Neural crest cell (in vitro differentiated cells): ENCODE measurements around the gene CDC5L. TPM values are rescaled to one million over a fixed set of nuclear protein-coding genes. Genes with fewer than 3 reads are reported as not detected.

Experiments used
- DNase-seq: peaks from one replicate; pipeline ENCODE4 v3.0.0; 2021; ENCODE audit warnings: low read depth, mixed read lengths, low spot score
- H3K27ac Mint-ChIP-seq: one replicate; pipeline ENCODE4 v1.8.0; 2021; ENCODE audit warnings: mild to moderate bottlenecking, mixed read lengths; ENCODE audit not compliant: unreplicated experiment
- H3K27me3 Mint-ChIP-seq: 2 replicates; pipeline ENCODE4 v1.8.0; 2021; ENCODE audit warnings: low read depth, mild to moderate bottlenecking, mixed read lengths
- H3K36me3 Mint-ChIP-seq: 2 replicates; pipeline ENCODE4 v1.8.0; 2021; ENCODE audit warnings: low read depth, mild to moderate bottlenecking, mixed read lengths
- H3K4me1 Mint-ChIP-seq: 2 replicates; pipeline ENCODE4 v1.8.0; 2021; ENCODE audit warnings: mixed read lengths
- H3K4me3 Mint-ChIP-seq: one replicate; pipeline ENCODE4 v1.8.0; 2021; ENCODE audit warnings: mild to moderate bottlenecking, mixed read lengths
- H3K9me3 Mint-ChIP-seq: 2 replicates; pipeline ENCODE4 v1.8.0; 2021; ENCODE audit warnings: mixed read lengths
- CTCF ChIP-seq: fragments of 200-600 bp; sonication (generic); conservative IDR thresholded peaks from 2 replicates; pipeline ENCODE4 v1.5.0; 2021; ENCODE audit warnings: antibody characterized with exemption, mild to moderate bottlenecking
- total RNA-seq: library from RNA; stranded (reverse); gene quantifications from 2 replicates; pipeline ENCODE4 v1.2.1, GENCODE V29; 2021

Gene CDC5L
- total RNA-seq, 1 donor from 2014 or later: 36.2 TPM

GRCh38 chr6:44489910-44490604 lies 102.6 kb downstream of the CDC5L start:
- Mint-ChIP-seq H3K9me3 (peaks cover 3% of the 10 kb centered on the region), H3K27me3 (peaks cover 4% of the 10 kb centered on the region), H3K4me3 (no peak overlapping the region), H3K4me1 (no peaks in the 10 kb centered on the region), H3K27ac (no peak overlapping the region), H3K36me3 (no peaks in the 10 kb centered on the region)
- DNase-seq: no peak
- no peak for TF ChIP-seq CTCF

- Mint-ChIP-seq H3K27me3 (peaks cover 4% of the 10 kb centered on the region), H3K4me1 (no peaks in the 10 kb centered on the region), H3K4me3 (no peak overlapping the region), H3K36me3 (no peaks in the 10 kb centered on the region), H3K9me3 (peaks cover 3% of the 10 kb centered on the region), H3K27ac (no peak overlapping the region)
- DNase-seq: no peak
- TF ChIP-seq CTCF: no peak
Observed at GRCh38 chr6:44493132-44493531, 105.6 kb downstream of the CDC5L start.

- Mint-ChIP-seq H3K36me3 (no peaks in the 10 kb centered on the region), H3K27me3 (peaks cover 4% of the 10 kb centered on the region), H3K4me1 (no peaks in the 10 kb centered on the region), H3K27ac (no peak overlapping the region), H3K4me3 (no peak overlapping the region), H3K9me3 (peaks cover 3% of the 10 kb centered on the region)
- no peak for DNase-seq
- no peak for TF ChIP-seq CTCF
Observed at GRCh38 chr6:44493593-44493992, 106.1 kb downstream of the CDC5L start.

GRCh38 chr6:44494011-44494501 lies 106.5 kb downstream of the CDC5L start:
- DNase-seq: no peak
- no peaks in the 10 kb centered on the region for H3K4me1 Mint-ChIP-seq
- no peak overlapping the region for H3K27ac Mint-ChIP-seq
- H3K4me3 Mint-ChIP-seq: no peak overlapping the region
- peaks cover 3% of the 10 kb centered on the region for H3K9me3 Mint-ChIP-seq
- H3K27me3 Mint-ChIP-seq: peaks cover 4% of the 10 kb centered on the region
- H3K36me3 Mint-ChIP-seq: no peaks in the 10 kb centered on the region
- TF ChIP-seq CTCF: no peak

- TF ChIP-seq CTCF: no peak
- no peaks in the 10 kb centered on the region for H3K4me1 Mint-ChIP-seq
- DNase-seq: no peak
- no peak overlapping the region for H3K4me3 Mint-ChIP-seq
- H3K9me3 Mint-ChIP-seq: peaks cover 5% of the 10 kb centered on the region
- H3K27ac Mint-ChIP-seq: no peak overlapping the region
- H3K36me3 Mint-ChIP-seq: no peaks in the 10 kb centered on the region
- H3K27me3 Mint-ChIP-seq: peaks cover 4% of the 10 kb centered on the region
Observed at GRCh38 chr6:44495036-44495901, 107.8 kb downstream of the CDC5L start.
